ENCODE results near the gene HTR2B.

- TF ChIP-seq EZH2phosphoT487 (IDR thresholded peaks at IDR 0.05; ENCODE audit: insufficient read depth, low read depth): no peak
- no peak for TF ChIP-seq EZH2 (IDR thresholded peaks at IDR 0.05; ENCODE audit: insufficient read depth, poor library complexity, severe bottlenecking)
Observed at GRCh38 chr2:231062776-231063175, 62.1 kb downstream of the HTR2B start.

Data from GM23248 (cell line).